ENCODE measurements around the gene LRP5. TPM values are rescaled to one million over a fixed set of nuclear protein-coding genes. Genes with fewer than 3 reads are reported as not detected.

Gene LRP5
- total RNA-seq, 1 donor from 2014 or later: 28.0 TPM

GRCh38 chr11:68309621-68310185, 2.7 kb upstream of the LRP5 start:
- no peak for DNase-seq

GRCh38 chr11:68311160-68312116, 953 bp upstream of the LRP5 start:
- no peak for DNase-seq

GRCh38 chr11:68312780-68313573, 586 bp downstream of the LRP5 start:
- no peak for DNase-seq

GRCh38 chr11:68313574-68314202, 1.3 kb downstream of the LRP5 start:
- DNase-seq: no peak

GRCh38 chr11:68314203-68315170, 2.1 kb downstream of the LRP5 start:
- DNase-seq: no peak

- DNase-seq: no peak
These were observed 3.0 kb downstream of the LRP5 start for GRCh38 chr11:68315171-68315920.

- DNase-seq: no peak
These were observed 4.9 kb downstream of the LRP5 start for GRCh38 chr11:68317147-68317785.

GRCh38 chr11:68321293-68322051, 9.1 kb downstream of the LRP5 start:
- no peak for DNase-seq

GRCh38 chr11:68322052-68322430, 9.7 kb downstream of the LRP5 start:
- no peak for DNase-seq

- DNase-seq: no peak
These were observed 11.8 kb downstream of the LRP5 start for GRCh38 chr11:68324241-68324640.

- no peak for DNase-seq
These were observed 12.3 kb downstream of the LRP5 start for GRCh38 chr11:68324695-68325094.

- no peak for DNase-seq
These were observed 13.0 kb downstream of the LRP5 start for GRCh38 chr11:68325183-68325906.

- DNase-seq: no peak
These were observed 13.5 kb downstream of the LRP5 start for GRCh38 chr11:68325907-68326220.

- no peak for DNase-seq
These were observed 14.2 kb downstream of the LRP5 start for GRCh38 chr11:68326334-68327215.

GRCh38 chr11:68327586-68328370, 15.4 kb downstream of the LRP5 start:
- no peak for DNase-seq

- DNase-seq: no peak
These were observed 16.1 kb downstream of the LRP5 start for GRCh38 chr11:68328374-68329091.
